NCI-H446 (cell line): Measurements from ENCODE around the gene PXDN.
A peak's percentile ranks its signal among the peaks of the same experiment; 100 is the strongest.

Source experiments
- DNase-seq, 2 experiments: peaks; one replicate each; lab custom pipeline; 2025; lab: John Stamatoyannopoulos, UW

The PXDN gene

GRCh38 chr2:1613731-1614354, 130.5 kb downstream of the PXDN start:
- peak in 1 of 2 experiments; percentile 6 for DNase-seq

- DNase-seq, result no peak
Observed at GRCh38 chr2:1613078-1613445, 131.3 kb downstream of the PXDN start.

GRCh38 chr2:1612391-1613077, 131.8 kb downstream of the PXDN start:
- DNase-seq, result no peak

- no peak for DNase-seq
Observed at GRCh38 chr2:1611886-1612285, 132.4 kb downstream of the PXDN start.

- DNase-seq, result no peak
Observed at GRCh38 chr2:1610096-1610485, 134.2 kb downstream of the PXDN start.

GRCh38 chr2:1609485-1610095, 134.7 kb downstream of the PXDN start:
- no peak for DNase-seq

- no peak for DNase-seq
Observed at GRCh38 chr2:1609040-1609439, 135.3 kb downstream of the PXDN start.

- DNase-seq, result no peak
Observed at GRCh38 chr2:1607971-1608688, 136.2 kb downstream of the PXDN start.

- DNase-seq, result no peak
Observed at GRCh38 chr2:1607236-1607920, 136.9 kb downstream of the PXDN start.

- no peak for DNase-seq
Observed at GRCh38 chr2:1606421-1607235, 137.7 kb downstream of the PXDN start.

GRCh38 chr2:1606046-1606400, 138.3 kb downstream of the PXDN start:
- no peak for DNase-seq

GRCh38 chr2:1605102-1606045, 138.9 kb downstream of the PXDN start:
- peak; percentile 19 to 67 for DNase-seq

- DNase-seq, result no peak
Observed at GRCh38 chr2:1603521-1603920, 140.8 kb downstream of the PXDN start.

GRCh38 chr2:1603059-1603458, 141.3 kb downstream of the PXDN start:
- DNase-seq, result no peak

- no peak for DNase-seq
Observed at GRCh38 chr2:1602278-1603010, 141.9 kb downstream of the PXDN start.

- no peak for DNase-seq
Observed at GRCh38 chr2:1601471-1602277, 142.6 kb downstream of the PXDN start.

GRCh38 chr2:1601067-1601412, 143.3 kb downstream of the PXDN start:
- no peak for DNase-seq

GRCh38 chr2:1600191-1601066, 143.9 kb downstream of the PXDN start:
- DNase-seq, result no peak
